Testis (tissue), 3 donors: Measurements from ENCODE around the gene ANO2. TPM values are rescaled to one million over a fixed set of nuclear protein-coding genes. Genes with fewer than 3 reads are reported as not detected.

ENCODE experiments used
- DNase-seq: peaks from one replicate; pipeline ENCODE4 v3.0.0-alpha.2; 2019
- H3K27ac ChIP-seq, 2 donors: fragments of 200-600 bp; sonication (generic); one replicate each; pipeline ENCODE4 v1.5.1; 2019
- H3K27me3 ChIP-seq: fragments of 200-600 bp; sonication (generic); one replicate; pipeline ENCODE4 v1.5.1; 2019
- H3K36me3 ChIP-seq: fragments of 200-600 bp; sonication (generic); one replicate; pipeline ENCODE4 v1.5.1; 2017; ENCODE audit warnings: low read depth; ENCODE audit errors: missing control alignments
- H3K4me1 ChIP-seq: fragments of 200-600 bp; sonication (generic); one replicate; pipeline ENCODE4 v1.5.1; 2019
- H3K4me3 ChIP-seq, 2 donors: fragments of 200-600 bp; sonication (generic); one replicate each; pipeline ENCODE4 v1.5.1; 2017 to 2019
- H3K9me3 ChIP-seq: fragments of 200-600 bp; sonication (generic); one replicate; pipeline ENCODE4 v1.5.1; 2017
- CTCF ChIP-seq, 3 experiments: fragments of 450-650 bp in 2 of 3; fragments of 200-600 bp in 1 of 3; sonication (generic) in 1 of 3; IDR thresholded peaks; one replicate each; pipeline ENCODE4 v1.5.1; 2016 to 2019; ENCODE audit warnings: antibody characterized with exemption in 3 of 3, mild to moderate bottlenecking in 2 of 3, moderate library complexity in 1 of 3
- POLR2A ChIP-seq: fragments of 450-650 bp; IDR thresholded peaks from one replicate; pipeline ENCODE4 v1.6.1; 2017; ENCODE audit warnings: antibody characterized with exemption, mild to moderate bottlenecking, moderate library complexity
- WGBS, 2 donors: methylation state at CpG; one replicate each; pipeline ENCODE4 v1.1.5; 2018; 5-methylcytosine and 5-hydroxymethylcytosine counted together
- intact Hi-C: fragments of 100-400 bp; cut with DNase I; formaldehyde crosslinking; loops from one replicate; pipeline ENCODE4 v1.15.1; 2023; ENCODE audit warnings: low total_unique reads
- polyA plus RNA-seq: library from polyadenylated mRNA; stranded (reverse); fragments of 350-450 nt; fragmentation: Illumina TruSeq; extraction: RNeasy Lipid Tissue Mini Kit (QIAGEN cat#74804); gene quantifications from one replicate; pipeline ENCODE4 v1.2.3, GENCODE V29; 2014; ENCODE audit warnings: low read depth, low replicate concordance; ENCODE audit not compliant: insufficient read depth
- total RNA-seq, 2 donors: library from RNA; depleted of rRNA; stranded (reverse); fragments of >200 nt; gene quantifications; one replicate each; pipeline ENCODE4 v1.2.3, GENCODE V29; 2016

ANO2 gene
- total and polyA plus RNA-seq, 3 donors from 2014 or later, result 9.8 to 24.5 (median 24.4) TPM

- no peak overlapping the region for H3K4me3 ChIP-seq
- no peaks in the 10 kb centered on the region for H3K9me3 ChIP-seq
- intact Hi-C loops, result no loop called here
- no peak for DNase-seq
- H3K4me1 ChIP-seq, result no peaks in the 10 kb centered on the region
- no peaks in the 10 kb centered on the region for H3K36me3 ChIP-seq
- WGBS, 2 donors, result 94 to 96% methylated on average over 20 of the region's 20 CpGs
- H3K27ac ChIP-seq, result no peak overlapping the region
- no peaks in the 10 kb centered on the region for H3K27me3 ChIP-seq
- no peak for TF ChIP-seq CTCF (IDR thresholded peaks at IDR 0.05)
- TF ChIP-seq POLR2A, result no peak
Observed at GRCh38 chr12:5521456-5522325, 423.4 kb downstream of the ANO2 start.

- Histone ChIP-seq H3K9me3 (no peaks in the 10 kb centered on the region), H3K4me3 (no peak overlapping the region), H3K27me3 (no peaks in the 10 kb centered on the region), H3K27ac (no peak overlapping the region), H3K36me3 (no peaks in the 10 kb centered on the region), H3K4me1 (no peaks in the 10 kb centered on the region)
- intact Hi-C loops, result no loop called here
- TF ChIP-seq CTCF (IDR thresholded peaks at IDR 0.05) (no peak), POLR2A (no peak)
- 96 to 97% methylated on average over 5 of the region's 5 CpGs for WGBS, 2 donors
- no peak for DNase-seq
Observed at GRCh38 chr12:5520831-5521230, 424.2 kb downstream of the ANO2 start.

GRCh38 chr12:5520037-5520436, 425.0 kb downstream of the ANO2 start:
- WGBS, 2 donors, result 88 to 95% methylated on average over 4 of the region's 4 CpGs
- Histone ChIP-seq H3K4me1 (no peaks in the 10 kb centered on the region), H3K27ac (no peak overlapping the region), H3K4me3 (no peak overlapping the region), H3K27me3 (no peaks in the 10 kb centered on the region), H3K9me3 (no peaks in the 10 kb centered on the region), H3K36me3 (no peaks in the 10 kb centered on the region)
- intact Hi-C loops, result no loop called here
- TF ChIP-seq POLR2A, result no peak
- TF ChIP-seq CTCF (IDR thresholded peaks at IDR 0.05), result no peak
- DNase-seq, result no peak

DNA sequence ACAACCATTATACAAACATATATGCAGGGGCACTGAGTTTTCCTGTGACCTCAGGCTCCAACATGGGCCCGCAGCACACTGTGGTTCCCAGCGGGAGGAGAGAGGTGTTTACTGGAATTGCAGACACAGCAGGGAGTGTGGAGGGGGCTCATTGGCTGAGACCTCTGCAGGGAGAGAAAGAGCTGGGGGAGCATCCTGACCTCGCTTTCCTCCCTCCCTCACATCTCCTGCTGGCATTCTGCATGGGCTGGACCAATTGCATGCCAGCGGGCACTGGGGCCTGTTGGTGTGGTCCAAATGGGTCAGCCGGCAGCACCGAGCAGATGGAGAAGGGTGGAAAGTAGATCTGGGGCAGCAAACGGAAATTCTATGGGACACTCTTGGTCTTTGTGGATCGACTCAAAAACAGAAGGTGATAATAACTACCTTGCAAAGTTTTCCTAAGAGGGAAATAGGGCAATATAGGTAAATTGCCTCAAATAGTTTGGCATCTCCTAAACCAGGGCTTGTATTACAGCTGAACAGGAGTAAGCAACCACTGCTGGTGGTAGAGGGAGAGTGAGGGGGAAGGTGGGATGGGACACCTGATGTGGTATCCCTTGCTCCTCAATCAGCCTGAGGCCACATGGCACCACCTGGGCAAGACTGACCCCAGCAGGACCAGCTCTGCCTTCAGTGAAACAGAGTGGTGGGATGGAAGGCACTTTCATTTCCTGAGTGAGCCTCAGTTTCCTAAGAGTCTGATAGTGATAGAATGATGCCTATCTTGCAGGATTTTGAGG, 426.3 kb downstream of the ANO2 start:
- Histone ChIP-seq H3K27me3 (no peaks in the 10 kb centered on the region), H3K4me3 (no peak overlapping the region), H3K9me3 (no peaks in the 10 kb centered on the region), H3K36me3 (no peaks in the 10 kb centered on the region), H3K27ac (no peak overlapping the region), H3K4me1 (no peaks in the 10 kb centered on the region)
- WGBS, 2 donors, result 88 to 93% methylated on average over 8 of the region's 8 CpGs
- no peak for DNase-seq
- TF ChIP-seq POLR2A (no peak), CTCF (IDR thresholded peaks at IDR 0.05) (no peak)
- intact Hi-C loops, result no loop called here
